ENCODE measurements around the gene MAGEB3. TPM values are rescaled to one million over a fixed set of nuclear protein-coding genes. Genes with fewer than 3 reads are reported as not detected.

MAGEB3 gene
- polyA plus RNA-seq, 1 of the 3 experiments (the other 2 are of a cell fraction) = not detected

Other genes starting within 250 kb of the MAGEB3 start
- 1.6 and 2.7 TPM in 2 replicates for gene MAGEB2, start 15.1 kb upstream of the MAGEB3 start, polyA plus RNA-seq (2012; rRNA removed)
- gene MAGEB4, start 11.3 kb downstream of the MAGEB3 start, polyA plus RNA-seq (2012; rRNA removed) = not detected in 2 replicates
- gene MAGEB1, start 16.5 kb downstream of the MAGEB3 start, polyA plus RNA-seq (2012; rRNA removed) = 0.02 TPM in 1 of 2 replicates, not detected in the other
- gene NR0B1, start 78.7 kb downstream of the MAGEB3 start, polyA plus RNA-seq (2012; rRNA removed) = 2.2 and 2.3 TPM in 2 replicates